Prostate gland (tissue), 2 donors: ENCODE measurements around the gene TGFBR1.

Source experiments
- CTCF ChIP-seq, 4 experiments: fragments of 200-600 bp in 2 of 4; fragments of 450-650 bp in 2 of 4; sonication (generic) in 2 of 4; IDR thresholded peaks; 1 replicate in 3 of 4; 2 replicates in 1 of 4; pipeline ENCODE4 v1.5.1; 2016 to 2019; ENCODE audit warnings: antibody characterized with exemption in 4 of 4, mild to moderate bottlenecking in 2 of 4, moderate library complexity in 2 of 4
- POLR2AphosphoS5 ChIP-seq: sonication (generic); formaldehyde crosslinking; IDR thresholded peaks from one replicate; pipeline ENCODE4 v1.6.1; 2017; ENCODE audit warnings: antibody characterized with exemption

GRCh38 chr9:99114846-99115500 lies 10.1 kb downstream of the TGFBR1 start:
- TF ChIP-seq CTCF (IDR thresholded peaks at IDR 0.05) = no peak
- no peak for TF ChIP-seq POLR2AphosphoS5
